NCI-H2081 treated with DMSO at 0.1 percent for 48 hours (cell line): ENCODE measurements around the gene ESYT1.

Source experiments
- DNase-seq: peaks from one replicate; lab custom pipeline; 2025; lab: John Stamatoyannopoulos, UW

The ESYT1 gene

GRCh38 chr12:56127888-56128669 is at the start of gene ESYT1:
Gene ESYT1 (plus strand): TSS chr12:56128267. CDS start chr12:56128320, 53 bp downstream.
- peak; percentile 97 for DNase-seq

- no peak for DNase-seq
Measured at GRCh38 chr12:56078427-56078826, 49.6 kb upstream of the ESYT1 start.

GRCh38 chr12:56078931-56079722 is 48.9 kb upstream of the ESYT1 start:
- no peak for DNase-seq

- no peak for DNase-seq
Measured at GRCh38 chr12:56079723-56080555, 48.1 kb upstream of the ESYT1 start, which contains the start of gene ERBB3. Gene ERBB3 (plus strand): TSS chr12:56080165. CDS start chr12:56080301, 136 bp downstream.

GRCh38 chr12:56080556-56081138 is 47.4 kb upstream of the ESYT1 start:
- no peak for DNase-seq

GRCh38 chr12:56081393-56082347 is 46.4 kb upstream of the ESYT1 start:
- no peak for DNase-seq

GRCh38 chr12:56082382-56082781 is 45.7 kb upstream of the ESYT1 start:
- no peak for DNase-seq

GRCh38 chr12:56082967-56083366 is 45.1 kb upstream of the ESYT1 start:
- no peak for DNase-seq

GRCh38 chr12:56084958-56085543 is 43.0 kb upstream of the ESYT1 start:
- no peak for DNase-seq

- no peak for DNase-seq
Measured at GRCh38 chr12:56086096-56086495, 42.0 kb upstream of the ESYT1 start.

- no peak for DNase-seq
Measured at GRCh38 chr12:56086608-56087007, 41.5 kb upstream of the ESYT1 start.

- no peak for DNase-seq
Measured at GRCh38 chr12:56087220-56087619, 40.8 kb upstream of the ESYT1 start.

- no peak for DNase-seq
Measured at GRCh38 chr12:56097738-56098137, 30.3 kb upstream of the ESYT1 start.

- DNase-seq: no peak
Measured at GRCh38 chr12:56098592-56098991, 29.5 kb upstream of the ESYT1 start.

GRCh38 chr12:56099787-56100186 is 28.3 kb upstream of the ESYT1 start:
- no peak for DNase-seq

- DNase-seq: no peak
Measured at GRCh38 chr12:56101045-56101444, 27.0 kb upstream of the ESYT1 start.

- DNase-seq: no peak
Measured at GRCh38 chr12:56102683-56103065, 25.4 kb upstream of the ESYT1 start.

GRCh38 chr12:56103066-56103711 is 24.9 kb upstream of the ESYT1 start:
- no peak for DNase-seq

- DNase-seq: no peak
Measured at GRCh38 chr12:56103823-56104108, 24.3 kb upstream of the ESYT1 start.
